ENCODE results near the gene FAM221A.

The FAM221A gene

GRCh38 chr7:23713285-23714149 is 33.5 kb downstream of the FAM221A start:
- Histone ChIP-seq H2AFZ (ENCODE audit: low read depth) (no peak overlapping the region), H4K20me1 (ENCODE audit: insufficient read depth) (no peaks in the 10 kb centered on the region), H3K27me3 (ENCODE audit: insufficient read depth, low read depth) (no peaks in the 10 kb centered on the region), H3K4me1 (ENCODE audit: low read depth, poor library complexity, severe bottlenecking) (no peaks in the 10 kb centered on the region), H3K4me2 (no peak overlapping the region), H3K36me3 (ENCODE audit: insufficient read depth) (no peaks in the 10 kb centered on the region), H3K79me2 (ENCODE audit: insufficient read depth, low read depth) (no peaks in the 10 kb centered on the region), H3K4me3 (IDR thresholded peaks at IDR 0.05; ENCODE audit: insufficient read depth, low read depth, low read length) (no peak overlapping the region), H3K9ac (no peak overlapping the region), H3K27ac (no peak overlapping the region)
- TF ChIP-seq CTCF (conservative IDR thresholded peaks at IDR 0.05; ENCODE audit: low read depth, low read length) = no peak

GRCh38 chr7:23714150-23714464 is 34.1 kb downstream of the FAM221A start:
- no peak overlapping the region for H3K4me3 ChIP-seq (IDR thresholded peaks at IDR 0.05; ENCODE audit: insufficient read depth, low read depth, low read length)
- no peaks in the 10 kb centered on the region for H4K20me1 ChIP-seq (ENCODE audit: insufficient read depth)
- no peaks in the 10 kb centered on the region for H3K79me2 ChIP-seq (ENCODE audit: insufficient read depth, low read depth)
- H3K4me2 ChIP-seq = no peak overlapping the region
- TF ChIP-seq CTCF (conservative IDR thresholded peaks at IDR 0.05; ENCODE audit: low read depth, low read length) = no peak
- no peak overlapping the region for H2AFZ ChIP-seq (ENCODE audit: low read depth)
- no peaks in the 10 kb centered on the region for H3K27me3 ChIP-seq (ENCODE audit: insufficient read depth, low read depth)
- H3K36me3 ChIP-seq (ENCODE audit: insufficient read depth) = no peaks in the 10 kb centered on the region
- H3K9ac ChIP-seq = no peak overlapping the region
- H3K4me1 ChIP-seq (ENCODE audit: low read depth, poor library complexity, severe bottlenecking) = no peaks in the 10 kb centered on the region
- no peak overlapping the region for H3K27ac ChIP-seq

GRCh38 chr7:23714579-23714978 is 34.6 kb downstream of the FAM221A start:
- H3K27me3 ChIP-seq (ENCODE audit: insufficient read depth, low read depth) = no peaks in the 10 kb centered on the region
- H2AFZ ChIP-seq (ENCODE audit: low read depth) = no peak overlapping the region
- no peaks in the 10 kb centered on the region for H4K20me1 ChIP-seq (ENCODE audit: insufficient read depth)
- H3K79me2 ChIP-seq (ENCODE audit: insufficient read depth, low read depth) = no peaks in the 10 kb centered on the region
- H3K4me3 ChIP-seq (IDR thresholded peaks at IDR 0.05; ENCODE audit: insufficient read depth, low read depth, low read length) = no peak overlapping the region
- H3K4me1 ChIP-seq (ENCODE audit: low read depth, poor library complexity, severe bottlenecking) = no peaks in the 10 kb centered on the region
- no peak overlapping the region for H3K4me2 ChIP-seq
- H3K9ac ChIP-seq = no peak overlapping the region
- no peak for TF ChIP-seq CTCF (conservative IDR thresholded peaks at IDR 0.05; ENCODE audit: low read depth, low read length)
- no peak overlapping the region for H3K27ac ChIP-seq
- H3K36me3 ChIP-seq (ENCODE audit: insufficient read depth) = no peaks in the 10 kb centered on the region

- Histone ChIP-seq H3K4me3 (IDR thresholded peaks at IDR 0.05; ENCODE audit: insufficient read depth, low read depth, low read length) (no peak overlapping the region), H4K20me1 (ENCODE audit: insufficient read depth) (no peaks in the 10 kb centered on the region), H3K27me3 (ENCODE audit: insufficient read depth, low read depth) (no peaks in the 10 kb centered on the region), H2AFZ (ENCODE audit: low read depth) (no peak overlapping the region), H3K36me3 (ENCODE audit: insufficient read depth) (no peaks in the 10 kb centered on the region), H3K79me2 (ENCODE audit: insufficient read depth, low read depth) (no peaks in the 10 kb centered on the region), H3K27ac (no peak overlapping the region), H3K4me1 (ENCODE audit: low read depth, poor library complexity, severe bottlenecking) (no peaks in the 10 kb centered on the region), H3K9ac (no peak overlapping the region), H3K4me2 (no peak overlapping the region)
- no peak for TF ChIP-seq CTCF (conservative IDR thresholded peaks at IDR 0.05; ENCODE audit: low read depth, low read length)
Observed at GRCh38 chr7:23715099-23715498, 35.1 kb downstream of the FAM221A start.
